ENCODE results near the gene TPSD1. TPM values are rescaled to one million over a fixed set of nuclear protein-coding genes. Genes with fewer than 3 reads are reported as not detected.
"Not testable (repeated sequence)": the region's sequence is repeated elsewhere in the genome, so short reads cannot be mapped to it uniquely, and the experiment has no call there.

TPSD1 gene
- total RNA-seq: 1 to 10 TPM in 1 of 2 donors, not detected in 1; 1.6 TPM

- H3K27me3 ChIP-seq; H3K4me3 ChIP-seq; H3K36me3 ChIP-seq (replicated peaks in 1 of 2; ENCODE audit: insufficient read depth in 1 of 2, low read depth in 2 of 2); intact Hi-C loops (cut with DNase I); ATAC-seq; H3K9me3 ChIP-seq; H3K4me1 ChIP-seq; H3K27ac ChIP-seq; DNase-seq: not testable (repeated sequence)
- WGBS, 2 donors: 55 to 100% methylated on average over 1 to 16 of the region's 26 CpGs
These were observed at the start of gene TPSD1 for GRCh38 chr16:1255276-1256122. Gene TPSD1, plus strand, starts transcription at chr16:1256069. Its CDS starts 212 bp downstream, at chr16:1256281.

GRCh38 chr16:1206326-1206725 is 49.5 kb upstream of the TPSD1 start:
- Histone ChIP-seq H3K27me3 (no peaks in the 10 kb centered on the region), H3K36me3 (replicated peaks in 1 of 2; ENCODE audit: insufficient read depth in 1 of 2, low read depth in 2 of 2) (no peaks in the 10 kb centered on the region), H3K4me3 (no peak overlapping the region), H3K4me1 (no peaks in the 10 kb centered on the region), H3K9me3 (no peaks in the 10 kb centered on the region), H3K27ac (no peak overlapping the region)
- no peak for TF ChIP-seq POLR2A (IDR thresholded peaks at IDR 0.05)
- TF ChIP-seq, protein P1, sequence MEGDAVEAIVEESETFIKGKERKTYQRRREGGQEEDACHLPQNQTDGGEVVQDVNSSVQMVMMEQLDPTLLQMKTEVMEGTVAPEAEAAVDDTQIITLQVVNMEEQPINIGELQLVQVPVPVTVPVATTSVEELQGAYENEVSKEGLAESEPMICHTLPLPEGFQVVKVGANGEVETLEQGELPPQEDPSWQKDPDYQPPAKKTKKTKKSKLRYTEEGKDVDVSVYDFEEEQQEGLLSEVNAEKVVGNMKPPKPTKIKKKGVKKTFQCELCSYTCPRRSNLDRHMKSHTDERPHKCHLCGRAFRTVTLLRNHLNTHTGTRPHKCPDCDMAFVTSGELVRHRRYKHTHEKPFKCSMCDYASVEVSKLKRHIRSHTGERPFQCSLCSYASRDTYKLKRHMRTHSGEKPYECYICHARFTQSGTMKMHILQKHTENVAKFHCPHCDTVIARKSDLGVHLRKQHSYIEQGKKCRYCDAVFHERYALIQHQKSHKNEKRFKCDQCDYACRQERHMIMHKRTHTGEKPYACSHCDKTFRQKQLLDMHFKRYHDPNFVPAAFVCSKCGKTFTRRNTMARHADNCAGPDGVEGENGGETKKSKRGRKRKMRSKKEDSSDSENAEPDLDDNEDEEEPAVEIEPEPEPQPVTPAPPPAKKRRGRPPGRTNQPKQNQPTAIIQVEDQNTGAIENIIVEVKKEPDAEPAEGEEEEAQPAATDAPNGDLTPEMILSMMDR (IDR thresholded peaks at IDR 0.05): no peak
- intact Hi-C loops (cut with DNase I): no loop called here
- no peak for DNase-seq
- ATAC-seq: no peak
- WGBS, 2 donors: 43 to 54% methylated on average over 4 to 9 of the region's 9 CpGs

DNA sequence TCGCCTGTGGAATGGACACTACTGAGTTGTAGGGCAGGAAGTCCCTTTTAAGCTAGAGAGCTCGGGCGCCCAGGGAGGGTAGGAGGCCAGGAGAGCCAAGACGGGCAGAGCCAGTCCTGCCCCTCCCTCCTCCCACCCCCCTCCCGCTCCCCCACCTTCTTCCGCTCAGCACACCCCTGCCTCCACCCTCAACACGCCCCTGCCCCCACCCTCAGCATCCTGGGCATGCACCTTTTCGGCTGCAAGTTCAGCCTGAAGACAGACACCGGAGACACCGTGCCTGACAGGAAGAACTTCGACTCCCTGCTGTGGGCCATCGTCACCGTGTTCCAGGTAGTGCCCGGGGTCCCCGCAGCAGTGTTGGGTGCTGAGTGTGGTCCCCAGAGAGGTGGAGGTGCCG is 49.1 kb upstream of the TPSD1 start:
- no peak for ATAC-seq
- Histone ChIP-seq H3K27ac (no peak overlapping the region), H3K4me3 (no peak overlapping the region), H3K9me3 (no peaks in the 10 kb centered on the region), H3K4me1 (no peaks in the 10 kb centered on the region), H3K36me3 (replicated peaks in 1 of 2; ENCODE audit: insufficient read depth in 1 of 2, low read depth in 2 of 2) (no peaks in the 10 kb centered on the region), H3K27me3 (no peaks in the 10 kb centered on the region)
- DNase-seq: no peak
- 71 to 81% methylated on average over 6 to 16 of the region's 16 CpGs for WGBS, 2 donors
- no peak for TF ChIP-seq POLR2A (IDR thresholded peaks at IDR 0.05)
- TF ChIP-seq, protein P1 (IDR thresholded peaks at IDR 0.05): no peak
- intact Hi-C loops (cut with DNase I): no loop called here

GRCh38 chr16:1208239-1208830 is 47.5 kb upstream of the TPSD1 start:
- intact Hi-C loops (cut with DNase I): no loop called here
- no peak for TF ChIP-seq POLR2A (IDR thresholded peaks at IDR 0.05)
- TF ChIP-seq, protein P1 (IDR thresholded peaks at IDR 0.05): no peak
- Histone ChIP-seq H3K27ac (no peak overlapping the region), H3K4me1 (no peaks in the 10 kb centered on the region), H3K36me3 (replicated peaks in 1 of 2; ENCODE audit: insufficient read depth in 1 of 2, low read depth in 2 of 2) (no peaks in the 10 kb centered on the region), H3K27me3 (no peaks in the 10 kb centered on the region), H3K4me3 (no peak overlapping the region), H3K9me3 (no peaks in the 10 kb centered on the region)
- 58 to 70% methylated on average over 5 to 20 of the region's 22 CpGs for WGBS, 2 donors
- ATAC-seq (no peak), DNase-seq (no peak)

GRCh38 chr16:1209081-1209480 is 46.8 kb upstream of the TPSD1 start:
- H3K27ac ChIP-seq: no peak overlapping the region
- H3K36me3 ChIP-seq (replicated peaks in 1 of 2; ENCODE audit: insufficient read depth in 1 of 2, low read depth in 2 of 2): no peaks in the 10 kb centered on the region
- no peak overlapping the region for H3K4me3 ChIP-seq

More at GRCh38 chr16:1209081-1209480, 46.8 kb upstream of the TPSD1 start:
- intact Hi-C loops (cut with DNase I): no loop called here
- DNase-seq (no peak), ATAC-seq (no peak)
- WGBS, 2 donors: 83% methylated on average over 24 of the region's 43 CpGs; no CpG with 5 or more reads in 1 of the 2 donors
- Histone ChIP-seq H3K9me3 (no peaks in the 10 kb centered on the region), H3K27me3 (no peaks in the 10 kb centered on the region), H3K4me1 (no peaks in the 10 kb centered on the region)
- no peak for TF ChIP-seq POLR2A (IDR thresholded peaks at IDR 0.05)
- TF ChIP-seq, protein P1 (IDR thresholded peaks at IDR 0.05): no peak
